K562 (cell line): ENCODE measurements around the gene SSR2. TPM values are rescaled to one million over a fixed set of nuclear protein-coding genes. Genes with fewer than 3 reads are reported as not detected.

Experiments
- ATF7 ChIP-seq: fragments of 450-650 bp; IDR thresholded peaks from 2 replicates; pipeline ENCODE4 v1.7.1; 2014; ENCODE audit warnings: mild to moderate bottlenecking, moderate library complexity
- CHD1 ChIP-seq: fragments of 200-600 bp; sonication (generic); IDR thresholded peaks from one replicate; pipeline ENCODE4 v1.6.1; 2012; ENCODE audit warnings: mild to moderate bottlenecking, moderate library complexity, low read length, inconsistent platforms
- FOSL1 ChIP-seq: fragments of 200-800 bp; sonication (Bioruptor generic); conservative IDR thresholded peaks from 2 replicates; pipeline ENCODE4 v1.6.1; 2016; ENCODE audit warnings: missing genetic modification characterization, missing compliant biosample characterization
- HIVEP1 ChIP-seq: fragments of 250-450 bp; sonication (Bioruptor Pico); IDR thresholded peaks from 2 replicates; pipeline ENCODE4 v1.4.0; 2020; ENCODE audit warnings: mild to moderate bottlenecking
- KAT7 ChIP-seq: sonication (generic); formaldehyde crosslinking; IDR thresholded peaks from 2 replicates; pipeline ENCODE4 v1.8.0; 2022; ENCODE audit warnings: missing genetic modification reagents, mild to moderate bottlenecking, borderline replicate concordance
- SETDB1 ChIP-seq: IDR thresholded peaks from one replicate; pipeline ENCODE4 v1.6.1; 2012; ENCODE audit warnings: low read length, control low read depth, inconsistent platforms
- ZKSCAN8 ChIP-seq: fragments of 200-800 bp; sonication (Bioruptor generic); IDR thresholded peaks from 2 replicates; pipeline ENCODE4 v1.6.1; 2016; ENCODE audit warnings: missing genetic modification characterization, missing compliant biosample characterization
- ZNF239 ChIP-seq: fragments of 250-450 bp; sonication (Bioruptor Pico); IDR thresholded peaks from 2 replicates; pipeline ENCODE4 v1.4.0; 2020; ENCODE audit warnings: mild to moderate bottlenecking
- polyA plus RNA-seq, 8 experiments: library from polyadenylated mRNA; depleted of rRNA in 4 of 8; stranded (reverse) in 5 of 8; unstranded in 3 of 8; fragments of >200 nt; fragmentation: Nextera tagmentation in 2 of 8; fragmentation: Illumina TruSeq in 1 of 8; extraction: Ambion mirVana in 2 of 8; extraction: Trizol in 1 of 8; gene quantifications; 2 replicates each; pipeline versions ENCODE4 v1.2.1 to v1.2.3, GENCODE V29; 2011 to 2014; ENCODE audit warnings: inconsistent platforms in 1 of 8, missing spikeins in 1 of 8
- total RNA-seq, 7 experiments: library from RNA; depleted of rRNA in 6 of 7; stranded (reverse); fragments of >200 nt in 6 of 7; fragmentation: Illumina TruSeq in 2 of 7; extraction: Trizol in 2 of 7; gene quantifications; 2 replicates each; pipeline versions ENCODE4 v1.2.1 to v1.2.3, GENCODE V29; 2011 to 2021; ENCODE audit warnings: low replicate concordance in 1 of 7
- TF ChIP-seq, protein P1 (sequence below), 2 experiments: fragments of 450-650 bp; conservative IDR thresholded peaks; 2 replicates each; pipeline ENCODE4 v1.6.1; 2017; ENCODE audit warnings: mild to moderate bottlenecking in 2 of 2, moderate library complexity in 2 of 2

The SSR2 gene
- total and polyA plus RNA-seq, 9 of the 15 experiments (the other 6 are each of a cell fraction or from before 2014, with no cell fraction given), result 161 to 411 (median 240) TPM

DNA sequence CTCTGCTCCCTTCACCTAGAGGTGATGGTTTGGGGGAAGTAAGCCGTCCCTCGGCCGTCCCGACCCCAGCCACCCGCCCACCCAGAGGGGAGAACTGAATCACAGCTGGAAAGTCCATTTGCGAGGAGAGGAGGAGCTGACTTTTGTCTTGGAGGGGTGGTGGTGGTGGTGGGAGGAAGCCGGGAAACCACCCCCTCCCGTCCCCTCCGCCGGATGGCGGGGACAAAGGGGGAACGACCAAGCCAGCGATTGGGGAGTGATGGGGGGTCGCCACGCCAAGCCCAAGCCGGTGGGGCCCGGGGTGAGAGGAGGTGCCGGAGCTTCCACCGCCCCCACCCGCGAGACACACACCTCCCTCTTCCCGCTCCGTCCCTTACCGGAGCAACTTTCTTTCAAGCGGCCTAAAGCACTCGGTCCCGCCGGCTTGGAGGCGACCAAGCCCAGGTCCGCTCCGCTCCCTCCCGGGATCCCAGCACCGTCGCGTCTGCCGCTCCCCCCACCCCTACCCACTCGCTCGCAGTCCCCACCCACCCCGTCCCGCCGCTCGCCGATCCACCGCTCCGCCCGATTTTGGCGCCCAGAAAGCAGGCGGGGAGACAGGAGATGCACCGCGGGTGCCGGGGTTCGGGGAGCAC lies 42.9 kb downstream of the SSR2 start (continued):
- TF ChIP-seq, protein P1, sequence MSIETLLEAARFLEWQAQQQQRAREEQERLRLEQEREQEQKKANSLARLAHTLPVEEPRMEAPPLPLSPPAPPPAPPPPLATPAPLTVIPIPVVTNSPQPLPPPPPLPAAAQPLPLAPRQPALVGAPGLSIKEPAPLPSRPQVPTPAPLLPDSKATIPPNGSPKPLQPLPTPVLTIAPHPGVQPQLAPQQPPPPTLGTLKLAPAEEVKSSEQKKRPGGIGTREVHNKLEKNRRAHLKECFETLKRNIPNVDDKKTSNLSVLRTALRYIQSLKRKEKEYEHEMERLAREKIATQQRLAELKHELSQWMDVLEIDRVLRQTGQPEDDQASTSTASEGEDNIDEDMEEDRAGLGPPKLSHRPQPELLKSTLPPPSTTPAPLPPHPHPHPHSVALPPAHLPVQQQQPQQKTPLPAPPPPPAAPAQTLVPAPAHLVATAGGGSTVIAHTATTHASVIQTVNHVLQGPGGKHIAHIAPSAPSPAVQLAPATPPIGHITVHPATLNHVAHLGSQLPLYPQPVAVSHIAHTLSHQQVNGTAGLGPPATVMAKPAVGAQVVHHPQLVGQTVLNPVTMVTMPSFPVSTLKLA (conservative IDR thresholded peaks at IDR 0.05), result no peak
- no peak for TF ChIP-seq ZNF239
- no peak for TF ChIP-seq HIVEP1 (CRISPR knock-in tag)
- no peak for TF ChIP-seq KAT7 (CRISPR knock-in tag)
- no peak for TF ChIP-seq ATF7
- TF ChIP-seq SETDB1, result no peak
- no peak for TF ChIP-seq ZKSCAN8 (CRISPR knock-in tag)
- no peak for TF ChIP-seq CHD1
- TF ChIP-seq FOSL1 (tag), result no peak
- TF ChIP-seq, all 486 proteins: peak for 11
